Measurements from ENCODE around the gene SNAPC3. TPM values are rescaled to one million over a fixed set of nuclear protein-coding genes. Genes with fewer than 3 reads are reported as not detected.
"Not testable (repeated sequence)": the region's sequence is repeated elsewhere in the genome, so short reads cannot be mapped to it uniquely, and the experiment has no call there.

Gene SNAPC3
- total RNA-seq, 2 donors from 2014 or later: 39.4 to 46.5 TPM

- Histone ChIP-seq H3K4me3 (no peak overlapping the region), H3K27ac (no peak overlapping the region), H3K9me3 (no peaks in the 10 kb centered on the region), H3K4me1 (ENCODE audit: control insufficient read depth in 1 of 2, low read depth in 2 of 2) (peaks cover 13 to 29% of the 10 kb centered on the region in 2 donors), H3K36me3 (peaks cover 7% of the 10 kb centered on the region), H3K27me3 (replicated peaks; ENCODE audit: insufficient read depth) (no peaks in the 10 kb centered on the region)
- TF ChIP-seq CTCF (IDR thresholded peaks at IDR 0.05): no peak
- DNase-seq (ENCODE audit: low spot score) (no peak), ATAC-seq (ENCODE audit: insufficient number of reproducible peaks, low FRiP score, low read depth) (no peak)
These were observed 11.0 kb downstream of the SNAPC3 start for GRCh38 chr9:15433661-15434060.

- H3K27ac ChIP-seq: no peak overlapping the region
- TF ChIP-seq CTCF (IDR thresholded peaks at IDR 0.05): no peak
- no peaks in the 10 kb centered on the region for H3K9me3 ChIP-seq
- no peak overlapping the region for H3K4me3 ChIP-seq
- peaks cover 7% of the 10 kb centered on the region for H3K36me3 ChIP-seq
- ATAC-seq (ENCODE audit: insufficient number of reproducible peaks, low FRiP score, low read depth) (no peak), DNase-seq (ENCODE audit: low spot score) (no peak)
- peaks cover 8 to 23% of the 10 kb centered on the region in 2 donors for H3K4me1 ChIP-seq (ENCODE audit: control insufficient read depth in 1 of 2, low read depth in 2 of 2)
- H3K27me3 ChIP-seq (replicated peaks; ENCODE audit: insufficient read depth): no peaks in the 10 kb centered on the region
These were observed 16.2 kb downstream of the SNAPC3 start for GRCh38 chr9:15438891-15439290.

- H3K4me3 ChIP-seq; H3K9me3 ChIP-seq; ATAC-seq (ENCODE audit: insufficient number of reproducible peaks, low FRiP score, low read depth); H3K27ac ChIP-seq; DNase-seq (ENCODE audit: low spot score); H3K27me3 ChIP-seq (replicated peaks; ENCODE audit: insufficient read depth): not testable (repeated sequence)
- Histone ChIP-seq H3K4me1 (ENCODE audit: control insufficient read depth in 1 of 2, low read depth in 2 of 2) (peaks cover 8 to 12% of the 10 kb centered on the region in 2 donors), H3K36me3 (peaks cover 11% of the 10 kb centered on the region)
These were observed 19.2 kb downstream of the SNAPC3 start for GRCh38 chr9:15441841-15442240.

- not testable (repeated sequence) for H3K27ac ChIP-seq; H3K9me3 ChIP-seq; ATAC-seq (ENCODE audit: insufficient number of reproducible peaks, low FRiP score, low read depth); H3K4me3 ChIP-seq; DNase-seq (ENCODE audit: low spot score); H3K27me3 ChIP-seq (replicated peaks; ENCODE audit: insufficient read depth)
- H3K4me1 ChIP-seq (ENCODE audit: control insufficient read depth in 1 of 2, low read depth in 2 of 2): peaks cover 8 to 12% of the 10 kb centered on the region in 2 donors
- H3K36me3 ChIP-seq: peaks cover 13% of the 10 kb centered on the region
These were observed 19.6 kb downstream of the SNAPC3 start for GRCh38 chr9:15442264-15442663.

- Histone ChIP-seq H3K36me3 (peaks cover 21% of the 10 kb centered on the region), H3K4me1 (ENCODE audit: control insufficient read depth in 1 of 2, low read depth in 2 of 2) (peaks cover 6 to 12% of the 10 kb centered on the region in 2 donors), H3K4me3 (no peak overlapping the region), H3K27ac (no peak overlapping the region), H3K9me3 (no peaks in the 10 kb centered on the region), H3K27me3 (replicated peaks; ENCODE audit: insufficient read depth) (no peaks in the 10 kb centered on the region)
- no peak for TF ChIP-seq CTCF (IDR thresholded peaks at IDR 0.05)
- ATAC-seq (ENCODE audit: insufficient number of reproducible peaks, low FRiP score, low read depth) (no peak), DNase-seq (ENCODE audit: low spot score) (no peak)
These were observed 21.5 kb downstream of the SNAPC3 start for GRCh38 chr9:15444141-15444540.

- no peak for TF ChIP-seq CTCF (IDR thresholded peaks at IDR 0.05)
These were observed 31.3 kb downstream of the SNAPC3 start for GRCh38 chr9:15453956-15454355.

More at GRCh38 chr9:15453956-15454355, 31.3 kb downstream of the SNAPC3 start:
- no peak overlapping the region for H3K27ac ChIP-seq
- no peak overlapping the region for H3K4me3 ChIP-seq
- H3K9me3 ChIP-seq: no peaks in the 10 kb centered on the region
- ATAC-seq (ENCODE audit: insufficient number of reproducible peaks, low FRiP score, low read depth) (no peak), DNase-seq (ENCODE audit: low spot score) (no peak)
- no peaks in the 10 kb centered on the region for H3K27me3 ChIP-seq (replicated peaks; ENCODE audit: insufficient read depth)
- peaks cover 20% of the 10 kb centered on the region for H3K36me3 ChIP-seq
- H3K4me1 ChIP-seq (ENCODE audit: control insufficient read depth in 1 of 2, low read depth in 2 of 2): no peaks in the 10 kb centered on the region
